GM10266 (cell line): ENCODE results near the gene PRKCZ.
"Not testable (repeated sequence)": the region's sequence is repeated elsewhere in the genome, so short reads cannot be mapped to it uniquely, and the experiment has no call there.

Source experiments
- DNase-seq: peaks from one replicate; pipeline ENCODE4 v3.0.0; 2012; ENCODE audit errors: extremely low spot score
- TF ChIP-seq, protein P1 (sequence below): IDR thresholded peaks from 2 replicates; pipeline ENCODE4 v1.5.1; 2012; ENCODE audit warnings: mild to moderate bottlenecking, low read depth; ENCODE audit not compliant: control insufficient read depth, insufficient read depth; ENCODE audit errors: missing control alignments

The PRKCZ gene

DNA sequence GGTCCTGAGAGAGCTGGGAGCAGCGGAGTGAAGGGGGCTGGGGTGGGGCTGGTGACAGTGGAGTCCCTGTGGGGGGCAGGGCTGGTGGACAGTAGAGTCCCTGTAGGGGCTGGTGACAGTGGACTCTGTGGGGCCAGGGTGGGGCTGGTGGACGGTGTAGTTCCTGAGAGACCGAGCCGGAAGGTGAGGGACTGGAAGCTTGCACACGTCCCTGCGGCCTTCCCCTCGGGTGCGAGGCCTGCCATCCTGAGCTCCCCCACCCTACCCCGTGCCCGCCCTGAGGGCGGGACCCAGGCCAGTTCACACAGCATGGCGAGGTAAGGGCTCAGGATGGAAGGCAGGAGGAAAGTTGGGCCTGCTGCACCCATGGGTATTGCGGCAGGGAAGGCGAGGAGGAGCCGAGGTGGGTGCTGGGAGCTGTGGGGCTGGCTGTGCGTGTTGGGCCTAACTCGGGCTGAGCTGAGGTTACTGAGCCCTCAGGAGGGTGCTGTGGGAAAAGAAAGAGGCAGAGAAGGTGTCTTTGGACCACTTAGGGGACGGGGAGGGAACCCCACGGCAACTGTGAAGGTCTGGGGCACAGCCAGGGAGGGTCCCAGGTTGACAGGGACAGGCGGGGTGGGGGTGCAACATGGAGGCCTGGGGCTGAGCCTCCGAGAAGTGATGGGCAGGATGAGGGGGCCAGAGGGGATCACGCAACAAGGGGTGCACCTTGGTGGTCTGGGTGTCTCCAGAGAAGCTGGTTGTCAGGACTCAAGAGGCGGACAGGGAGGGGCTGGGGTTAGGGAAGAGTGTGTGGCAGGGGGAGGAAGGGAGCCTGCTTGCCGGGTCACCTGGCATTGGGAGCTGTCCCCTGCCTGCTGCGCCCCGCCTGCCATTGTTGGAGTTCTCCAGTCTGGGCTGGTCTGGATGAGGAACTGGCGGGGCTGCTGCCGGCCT lies 60.8 kb downstream of the PRKCZ start:
- TF ChIP-seq, protein P1, sequence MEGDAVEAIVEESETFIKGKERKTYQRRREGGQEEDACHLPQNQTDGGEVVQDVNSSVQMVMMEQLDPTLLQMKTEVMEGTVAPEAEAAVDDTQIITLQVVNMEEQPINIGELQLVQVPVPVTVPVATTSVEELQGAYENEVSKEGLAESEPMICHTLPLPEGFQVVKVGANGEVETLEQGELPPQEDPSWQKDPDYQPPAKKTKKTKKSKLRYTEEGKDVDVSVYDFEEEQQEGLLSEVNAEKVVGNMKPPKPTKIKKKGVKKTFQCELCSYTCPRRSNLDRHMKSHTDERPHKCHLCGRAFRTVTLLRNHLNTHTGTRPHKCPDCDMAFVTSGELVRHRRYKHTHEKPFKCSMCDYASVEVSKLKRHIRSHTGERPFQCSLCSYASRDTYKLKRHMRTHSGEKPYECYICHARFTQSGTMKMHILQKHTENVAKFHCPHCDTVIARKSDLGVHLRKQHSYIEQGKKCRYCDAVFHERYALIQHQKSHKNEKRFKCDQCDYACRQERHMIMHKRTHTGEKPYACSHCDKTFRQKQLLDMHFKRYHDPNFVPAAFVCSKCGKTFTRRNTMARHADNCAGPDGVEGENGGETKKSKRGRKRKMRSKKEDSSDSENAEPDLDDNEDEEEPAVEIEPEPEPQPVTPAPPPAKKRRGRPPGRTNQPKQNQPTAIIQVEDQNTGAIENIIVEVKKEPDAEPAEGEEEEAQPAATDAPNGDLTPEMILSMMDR, result no peak
- DNase-seq, result no peak

DNA sequence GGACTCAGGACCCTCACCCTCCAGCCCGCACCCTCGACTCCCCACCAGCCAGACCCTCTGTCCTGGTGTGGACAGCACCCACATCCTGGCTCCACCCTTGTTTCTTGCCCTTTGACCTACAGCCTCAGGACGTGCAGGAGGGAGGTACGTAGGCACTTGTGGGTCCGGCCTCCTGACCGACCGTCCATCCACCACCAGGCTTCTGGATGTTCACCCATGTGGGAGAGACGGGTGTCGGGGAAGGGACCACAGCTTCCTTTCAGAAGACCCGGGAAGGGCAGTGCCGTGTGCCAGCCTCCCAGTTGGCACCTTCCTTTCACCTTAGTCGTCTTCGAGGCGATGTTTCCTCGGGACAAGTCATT lies 61.4 kb downstream of the PRKCZ start:
- TF ChIP-seq, protein P1, result no peak
- no peak for DNase-seq

DNA sequence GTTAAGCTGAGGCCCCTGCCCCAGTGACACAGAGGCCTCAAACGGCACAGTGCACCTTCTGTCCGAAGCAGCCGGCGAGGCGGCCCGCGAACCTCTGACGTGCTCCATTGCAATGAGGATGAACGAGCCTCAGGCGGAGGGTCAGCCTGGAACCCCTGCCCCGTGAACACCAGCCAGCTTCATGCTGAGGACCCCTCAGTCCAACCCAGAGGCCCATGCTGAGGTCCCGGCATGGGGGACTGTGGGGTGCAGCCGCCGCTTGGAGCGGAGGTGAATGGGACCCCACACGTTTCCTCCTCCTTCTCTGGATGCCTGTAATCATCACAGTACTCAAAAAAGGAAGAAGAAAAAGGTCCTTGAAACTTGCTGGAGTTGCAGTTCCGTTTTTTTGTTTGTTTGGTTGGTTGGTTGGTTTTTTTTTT lies 62.1 kb downstream of the PRKCZ start:
- TF ChIP-seq, protein P1, result no peak
- DNase-seq, result peak; percentile 75

DNA sequence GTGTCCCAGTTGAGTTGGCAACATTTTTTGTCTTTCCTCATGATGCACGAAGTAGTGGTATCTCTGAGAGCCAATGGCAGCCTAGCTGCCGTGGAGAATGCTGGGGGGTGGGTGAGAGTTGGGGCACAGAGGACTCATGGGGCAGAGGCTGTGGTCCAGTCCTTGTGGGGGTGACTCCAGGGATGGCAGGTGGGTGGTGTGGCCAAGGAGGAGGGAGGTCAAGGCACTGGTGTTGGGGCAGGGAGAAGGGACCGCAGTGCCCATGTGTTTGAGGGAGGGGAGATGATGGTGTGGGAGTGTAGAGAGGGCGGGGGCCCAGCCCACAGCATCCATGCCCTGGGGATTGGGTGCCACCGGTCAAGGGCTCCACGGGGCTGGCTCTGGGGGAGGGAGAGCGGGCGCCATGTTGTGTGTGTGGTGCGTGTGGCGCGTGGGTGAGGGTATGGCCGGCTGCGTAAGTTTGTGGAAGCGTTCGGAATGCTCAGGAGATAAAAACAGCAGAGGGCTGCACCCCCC lies 63.5 kb downstream of the PRKCZ start:
- TF ChIP-seq, protein P1, result no peak
- no peak for DNase-seq

DNA sequence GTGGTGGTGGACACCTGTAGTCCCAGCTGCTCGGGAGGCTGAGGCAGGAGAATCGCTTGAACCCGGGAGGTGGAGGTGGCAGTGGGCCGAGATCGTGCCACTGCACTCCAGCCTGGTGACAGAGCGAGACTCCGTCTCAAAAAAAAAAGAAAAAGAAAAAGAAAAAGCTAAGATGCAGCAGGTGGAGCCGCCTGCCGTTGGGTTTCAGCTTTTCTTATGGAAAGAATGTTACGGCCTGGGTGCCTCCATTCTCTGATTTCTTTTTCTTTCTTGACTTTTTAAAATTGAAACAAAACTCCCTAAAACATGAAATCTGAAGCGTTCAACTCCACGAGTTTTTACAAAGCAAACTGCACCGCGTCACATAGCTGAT lies 64.4 kb downstream of the PRKCZ start:
- not testable (repeated sequence) for DNase-seq

DNA sequence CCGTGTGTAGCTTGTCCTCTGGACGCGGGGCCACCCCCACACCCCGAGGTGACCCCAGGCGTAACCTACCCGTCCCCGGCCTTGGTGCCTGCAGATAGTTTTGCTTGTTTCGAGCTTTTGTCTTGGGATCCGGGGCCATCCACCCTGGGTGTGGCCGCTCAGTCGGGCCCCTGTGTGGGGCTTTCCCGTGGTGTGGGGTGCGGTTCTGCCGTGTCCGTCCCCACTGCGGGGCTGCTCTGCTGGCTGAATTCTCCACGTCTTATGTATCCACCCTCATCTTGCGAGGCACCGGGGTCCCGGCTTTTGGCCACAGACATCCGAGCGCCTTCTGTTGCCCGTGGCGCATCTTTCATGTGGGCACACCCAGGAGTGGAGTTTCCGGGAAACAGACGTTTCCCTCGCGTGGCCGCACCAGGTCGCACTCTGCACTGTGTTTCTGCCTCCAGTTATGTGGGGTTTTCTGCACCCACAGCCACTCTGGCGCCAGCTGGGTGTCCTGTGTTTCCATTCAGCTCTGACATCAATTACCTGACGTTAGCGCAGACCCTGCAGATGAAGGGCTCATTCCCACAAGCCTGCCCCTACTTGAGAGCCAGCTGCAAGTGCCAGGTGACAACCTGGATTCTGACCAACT lies 64.9 kb downstream of the PRKCZ start:
- no peak for DNase-seq
- TF ChIP-seq, protein P1, result no peak

DNA sequence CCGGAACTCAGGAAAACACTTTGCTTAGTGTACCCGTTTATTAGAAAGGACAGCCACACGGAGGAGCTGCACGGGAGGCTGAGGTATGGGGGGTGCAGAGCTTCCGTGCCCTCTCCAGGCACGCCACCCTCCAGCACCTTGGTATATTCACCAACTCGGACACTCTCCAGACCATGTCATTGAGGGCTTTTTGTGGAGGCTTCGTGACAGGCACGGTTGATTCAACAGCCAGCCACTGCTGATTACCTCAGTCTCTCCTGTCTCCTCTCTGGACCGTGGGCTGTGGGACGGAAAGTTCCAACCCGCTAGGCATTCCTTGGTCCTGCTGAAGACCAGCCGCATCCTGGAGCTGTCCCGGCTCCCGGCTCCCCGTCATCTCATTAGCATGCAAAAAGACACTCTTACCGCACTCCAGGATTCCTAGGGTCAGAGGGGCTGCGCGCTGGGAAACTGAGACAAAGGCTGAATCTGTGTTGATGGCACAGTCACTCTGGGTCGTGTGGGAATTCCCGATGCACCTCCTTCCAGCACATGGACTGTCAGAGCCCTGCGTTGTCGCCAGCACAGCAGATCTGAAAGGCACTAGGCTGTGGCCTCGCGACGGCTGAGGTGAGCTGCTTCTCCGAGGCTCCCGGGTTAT lies 65.6 kb downstream of the PRKCZ start:
- TF ChIP-seq, protein P1, result no peak

More for the DNA sequence above, 65.6 kb downstream of the PRKCZ start:
- no peak for DNase-seq
